Measurements from ENCODE around the gene DNAJC6. TPM values are rescaled to one million over a fixed set of nuclear protein-coding genes. Genes with fewer than 3 reads are reported as not detected.

DNAJC6 gene
- total RNA-seq, 1 experiment from 2014 or later, result 3.1 TPM

GRCh38 chr1:65267271-65267670 is 42.1 kb upstream of the DNAJC6 start:
- peaks cover 8% of the 10 kb centered on the region for H3K36me3 Mint-ChIP-seq (ENCODE audit: insufficient read depth, unreplicated experiment)
- BruUV-seq (replicated peaks), result no TSS peak
- intact Hi-C loops (cut with micrococcal nuclease; ENCODE audit: unreplicated experiment), result loop anchor here (5.0 kb wide), 1 partner anchor 155 kb away; the partner anchor contains the start of genes LEPR and LEPROT
- TF ChIP-seq CTCF (IDR thresholded peaks at IDR 0.05; ENCODE audit: unreplicated experiment), result no peak
- peaks cover 12% of the 10 kb centered on the region for H3K4me1 Mint-ChIP-seq (ENCODE audit: low read depth, unreplicated experiment)
- no peak for DNase-seq
- H3K4me3 Mint-ChIP-seq (ENCODE audit: low read depth, unreplicated experiment), result no peak overlapping the region
- no peak overlapping the region for H3K27ac Mint-ChIP-seq (ENCODE audit: unreplicated experiment)
- no peaks in the 10 kb centered on the region for H3K9me3 Mint-ChIP-seq (ENCODE audit: low read depth, unreplicated experiment)
- no peaks in the 10 kb centered on the region for H3K27me3 Mint-ChIP-seq (ENCODE audit: unreplicated experiment)
- CTCF ChIA-PET, result no interaction called here

- no peak for TF ChIP-seq CTCF (IDR thresholded peaks at IDR 0.05; ENCODE audit: unreplicated experiment)
- no TSS peak for BruUV-seq (replicated peaks)
- DNase-seq, result no peak
- Mint-ChIP-seq H3K27me3 (ENCODE audit: unreplicated experiment) (no peaks in the 10 kb centered on the region), H3K36me3 (ENCODE audit: insufficient read depth, unreplicated experiment) (peaks cover 8% of the 10 kb centered on the region), H3K4me1 (ENCODE audit: low read depth, unreplicated experiment) (peaks cover 12% of the 10 kb centered on the region), H3K4me3 (ENCODE audit: low read depth, unreplicated experiment) (no peak overlapping the region), H3K27ac (ENCODE audit: unreplicated experiment) (no peak overlapping the region), H3K9me3 (ENCODE audit: low read depth, unreplicated experiment) (no peaks in the 10 kb centered on the region)
- CTCF ChIA-PET, result interaction anchor here (1.0 kb wide), 1 partner anchor 10 kb away, joined by 3 read pairs; no protein-coding TSS in a partner anchor
- intact Hi-C loops (cut with micrococcal nuclease; ENCODE audit: unreplicated experiment), result loop anchor here (5.0 kb wide), 1 partner anchor 155 kb away; the partner anchor contains the start of genes LEPR and LEPROT
These were observed 41.7 kb upstream of the DNAJC6 start for GRCh38 chr1:65267683-65268082.

GRCh38 chr1:65269612-65270011 is 39.7 kb upstream of the DNAJC6 start:
- Mint-ChIP-seq H3K4me1 (ENCODE audit: low read depth, unreplicated experiment) (peaks cover 12% of the 10 kb centered on the region), H3K27ac (ENCODE audit: unreplicated experiment) (no peak overlapping the region), H3K9me3 (ENCODE audit: low read depth, unreplicated experiment) (no peaks in the 10 kb centered on the region), H3K4me3 (ENCODE audit: low read depth, unreplicated experiment) (no peak overlapping the region), H3K36me3 (ENCODE audit: insufficient read depth, unreplicated experiment) (peaks cover 8% of the 10 kb centered on the region), H3K27me3 (ENCODE audit: unreplicated experiment) (no peaks in the 10 kb centered on the region)
- no TSS peak for BruUV-seq (replicated peaks)
- no peak for DNase-seq
- intact Hi-C loops (cut with micrococcal nuclease; ENCODE audit: unreplicated experiment), result loop anchor here (5.0 kb wide), 1 partner anchor 153 kb away; the partner anchor contains the start of genes LEPR and LEPROT
- TF ChIP-seq CTCF (IDR thresholded peaks at IDR 0.05; ENCODE audit: unreplicated experiment), result no peak
- CTCF ChIA-PET, result no interaction called here

- Mint-ChIP-seq H3K4me1 (ENCODE audit: low read depth, unreplicated experiment) (no peaks in the 10 kb centered on the region), H3K4me3 (ENCODE audit: low read depth, unreplicated experiment) (no peak overlapping the region), H3K36me3 (ENCODE audit: insufficient read depth, unreplicated experiment) (no peaks in the 10 kb centered on the region), H3K27me3 (ENCODE audit: unreplicated experiment) (no peaks in the 10 kb centered on the region), H3K27ac (ENCODE audit: unreplicated experiment) (no peak overlapping the region), H3K9me3 (ENCODE audit: low read depth, unreplicated experiment) (no peaks in the 10 kb centered on the region)
- CTCF ChIA-PET, result interaction anchor here (1.4 to 1.6 kb wide), 2 partner anchors 8 to 10 kb away, joined by 3 to 4 read pairs; no protein-coding TSS in a partner anchor
- no peak for TF ChIP-seq CTCF (IDR thresholded peaks at IDR 0.05; ENCODE audit: unreplicated experiment)
- BruUV-seq (replicated peaks), result no TSS peak
- DNase-seq, result no peak
- intact Hi-C loops (cut with micrococcal nuclease; ENCODE audit: unreplicated experiment), result no loop called here
These were observed 33.0 kb upstream of the DNAJC6 start for GRCh38 chr1:65276197-65276939.

All from Calu3 (cell line).